ENCODE measurements around the gene IGFBP3.

Gene IGFBP3

DNA sequence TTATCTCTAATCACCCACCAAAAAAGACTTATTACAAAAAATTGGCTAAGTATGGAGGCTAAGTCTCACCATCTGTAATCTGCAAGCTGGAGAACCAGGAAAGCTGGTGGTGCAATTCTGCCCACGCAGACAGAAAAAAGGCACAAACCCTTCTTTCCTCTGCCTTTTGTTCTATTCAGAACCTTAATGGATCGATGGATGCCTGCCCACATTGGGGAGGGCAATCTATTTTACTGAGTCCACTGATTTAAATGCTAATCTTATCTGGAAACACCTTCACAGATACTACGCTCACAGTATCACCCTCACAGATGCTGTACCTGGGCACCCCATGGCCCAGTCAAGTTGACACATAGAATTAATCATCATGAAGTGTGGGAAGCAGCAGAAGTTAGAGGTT is 10.2 kb downstream of the IGFBP3 start:
- TF ChIP-seq POLR2AphosphoS5 (IDR thresholded peaks at IDR 0.05; ENCODE audit: low read depth, low read length) (no peak), SIN3A (IDR thresholded peaks at IDR 0.05; ENCODE audit: borderline replicate concordance, insufficient read depth, low read length) (no peak), FOXP2 (optimal IDR thresholded peaks at IDR 0.05; ENCODE audit: borderline replicate concordance, extremely low read depth, extremely low read length, insufficient read depth) (no peak), TAF1 (IDR thresholded peaks at IDR 0.05; ENCODE audit: borderline replicate concordance, insufficient read depth, low read length) (no peak)
- TF ChIP-seq, protein P1, sequence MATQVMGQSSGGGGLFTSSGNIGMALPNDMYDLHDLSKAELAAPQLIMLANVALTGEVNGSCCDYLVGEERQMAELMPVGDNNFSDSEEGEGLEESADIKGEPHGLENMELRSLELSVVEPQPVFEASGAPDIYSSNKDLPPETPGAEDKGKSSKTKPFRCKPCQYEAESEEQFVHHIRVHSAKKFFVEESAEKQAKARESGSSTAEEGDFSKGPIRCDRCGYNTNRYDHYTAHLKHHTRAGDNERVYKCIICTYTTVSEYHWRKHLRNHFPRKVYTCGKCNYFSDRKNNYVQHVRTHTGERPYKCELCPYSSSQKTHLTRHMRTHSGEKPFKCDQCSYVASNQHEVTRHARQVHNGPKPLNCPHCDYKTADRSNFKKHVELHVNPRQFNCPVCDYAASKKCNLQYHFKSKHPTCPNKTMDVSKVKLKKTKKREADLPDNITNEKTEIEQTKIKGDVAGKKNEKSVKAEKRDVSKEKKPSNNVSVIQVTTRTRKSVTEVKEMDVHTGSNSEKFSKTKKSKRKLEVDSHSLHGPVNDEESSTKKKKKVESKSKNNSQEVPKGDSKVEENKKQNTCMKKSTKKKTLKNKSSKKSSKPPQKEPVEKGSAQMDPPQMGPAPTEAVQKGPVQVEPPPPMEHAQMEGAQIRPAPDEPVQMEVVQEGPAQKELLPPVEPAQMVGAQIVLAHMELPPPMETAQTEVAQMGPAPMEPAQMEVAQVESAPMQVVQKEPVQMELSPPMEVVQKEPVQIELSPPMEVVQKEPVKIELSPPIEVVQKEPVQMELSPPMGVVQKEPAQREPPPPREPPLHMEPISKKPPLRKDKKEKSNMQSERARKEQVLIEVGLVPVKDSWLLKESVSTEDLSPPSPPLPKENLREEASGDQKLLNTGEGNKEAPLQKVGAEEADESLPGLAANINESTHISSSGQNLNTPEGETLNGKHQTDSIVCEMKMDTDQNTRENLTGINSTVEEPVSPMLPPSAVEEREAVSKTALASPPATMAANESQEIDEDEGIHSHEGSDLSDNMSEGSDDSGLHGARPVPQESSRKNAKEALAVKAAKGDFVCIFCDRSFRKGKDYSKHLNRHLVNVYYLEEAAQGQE (IDR thresholded peaks at IDR 0.05; ENCODE audit: insufficient read depth in 1 of 2, low read depth in 2 of 2, low read length in 2 of 2), result no peak

DNA sequence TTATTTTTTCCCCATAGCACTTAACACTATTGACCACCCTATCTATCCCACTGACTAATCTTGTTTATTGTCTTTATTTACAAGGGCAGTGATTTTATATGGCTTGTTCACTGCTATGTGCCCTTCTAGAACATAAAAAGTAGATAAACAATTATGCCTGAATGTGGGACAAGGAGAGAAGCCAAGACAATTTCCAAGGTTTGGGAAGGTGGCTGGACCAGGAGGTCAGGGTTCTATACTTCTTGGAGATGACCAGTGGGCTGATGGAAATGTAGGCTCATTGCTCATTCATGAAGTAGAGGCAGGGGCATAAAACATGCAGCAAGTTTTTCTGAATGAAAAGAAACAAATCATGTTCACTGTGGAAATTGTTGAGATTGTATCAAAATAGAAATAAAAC is 11.5 kb downstream of the IGFBP3 start:
- TF ChIP-seq, protein P1 (IDR thresholded peaks at IDR 0.05; ENCODE audit: insufficient read depth in 1 of 2, low read depth in 2 of 2, low read length in 2 of 2), result no peak
- TF ChIP-seq TAF1 (IDR thresholded peaks at IDR 0.05; ENCODE audit: borderline replicate concordance, insufficient read depth, low read length) (no peak), POLR2AphosphoS5 (IDR thresholded peaks at IDR 0.05; ENCODE audit: low read depth, low read length) (no peak)

DNA sequence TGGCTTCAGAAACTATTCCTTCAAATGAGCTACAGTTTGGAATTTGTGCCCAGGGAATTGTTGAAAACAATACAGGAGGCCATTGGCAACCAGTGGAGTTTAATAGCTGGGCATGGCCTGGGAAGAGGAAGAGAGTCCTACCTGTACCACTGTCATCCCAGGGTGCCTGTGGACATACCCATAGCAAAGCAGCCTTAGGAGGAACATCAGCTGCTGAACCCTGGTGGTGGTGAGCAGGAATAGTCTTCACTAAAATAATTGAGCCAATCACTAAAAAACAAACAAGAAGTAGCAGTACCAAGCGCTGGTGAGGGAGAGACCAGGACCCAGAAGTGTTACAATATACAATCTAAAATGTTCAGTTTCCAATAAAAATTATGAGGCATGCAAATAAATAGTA is 18.3 kb downstream of the IGFBP3 start:
- no peak for TF ChIP-seq FOXP2 (optimal IDR thresholded peaks at IDR 0.05; ENCODE audit: borderline replicate concordance, extremely low read depth, extremely low read length, insufficient read depth)
- no peak for TF ChIP-seq SIN3A (IDR thresholded peaks at IDR 0.05; ENCODE audit: borderline replicate concordance, insufficient read depth, low read length)
- TF ChIP-seq TAF1 (IDR thresholded peaks at IDR 0.05; ENCODE audit: borderline replicate concordance, insufficient read depth, low read length), result no peak
- TF ChIP-seq POLR2AphosphoS5 (IDR thresholded peaks at IDR 0.05; ENCODE audit: low read depth, low read length), result no peak
- TF ChIP-seq, protein P1 (IDR thresholded peaks at IDR 0.05; ENCODE audit: insufficient read depth in 1 of 2, low read depth in 2 of 2, low read length in 2 of 2), result no peak

DNA sequence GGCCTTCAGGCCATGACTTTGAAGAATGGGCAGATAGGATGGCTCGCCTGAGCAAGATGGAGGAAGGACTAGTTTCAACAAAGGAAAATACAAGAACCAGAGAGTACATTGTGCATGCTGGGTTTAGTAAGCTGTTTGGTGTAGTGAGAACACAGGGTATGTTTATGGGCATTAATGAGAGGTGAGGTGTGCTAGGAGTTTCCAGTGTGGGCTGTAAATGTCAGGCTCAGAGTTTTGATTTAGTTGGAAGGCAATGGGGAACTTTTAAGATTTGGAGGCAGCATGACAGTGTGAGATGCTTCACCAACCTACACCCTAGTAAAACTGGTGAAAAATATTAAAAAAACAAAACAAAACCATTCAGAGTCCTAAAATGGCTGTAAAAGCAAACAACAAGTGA is 19.5 kb downstream of the IGFBP3 start:
- TF ChIP-seq SIN3A (IDR thresholded peaks at IDR 0.05; ENCODE audit: borderline replicate concordance, insufficient read depth, low read length), result no peak
- TF ChIP-seq, protein P1 (IDR thresholded peaks at IDR 0.05; ENCODE audit: insufficient read depth in 1 of 2, low read depth in 2 of 2, low read length in 2 of 2), result no peak
- TF ChIP-seq POLR2AphosphoS5 (IDR thresholded peaks at IDR 0.05; ENCODE audit: low read depth, low read length), result no peak
- no peak for TF ChIP-seq TAF1 (IDR thresholded peaks at IDR 0.05; ENCODE audit: borderline replicate concordance, insufficient read depth, low read length)
- no peak for TF ChIP-seq FOXP2 (optimal IDR thresholded peaks at IDR 0.05; ENCODE audit: borderline replicate concordance, extremely low read depth, extremely low read length, insufficient read depth)

DNA sequence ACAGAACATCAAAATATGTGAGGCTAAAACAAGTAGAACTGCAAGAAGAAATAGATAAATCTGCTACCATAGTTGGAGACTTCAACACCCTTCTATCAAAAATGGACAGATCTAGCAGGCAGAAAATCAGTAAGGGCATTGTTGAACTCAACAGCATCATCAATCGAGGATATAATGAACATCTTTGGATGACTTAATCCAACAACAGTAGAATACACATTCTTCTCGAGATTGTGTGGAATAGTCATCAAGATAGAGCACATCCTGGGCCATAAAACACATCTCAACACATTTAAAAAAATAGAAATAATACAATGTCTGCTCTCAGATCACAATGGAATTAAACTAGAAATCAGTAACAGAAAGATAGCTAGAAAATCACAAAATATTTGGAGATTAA is 22.9 kb downstream of the IGFBP3 start:
- TF ChIP-seq TAF1 (IDR thresholded peaks at IDR 0.05; ENCODE audit: borderline replicate concordance, insufficient read depth, low read length) (no peak), POLR2AphosphoS5 (IDR thresholded peaks at IDR 0.05; ENCODE audit: low read depth, low read length) (no peak), FOXP2 (optimal IDR thresholded peaks at IDR 0.05; ENCODE audit: borderline replicate concordance, extremely low read depth, extremely low read length, insufficient read depth) (no peak), SIN3A (IDR thresholded peaks at IDR 0.05; ENCODE audit: borderline replicate concordance, insufficient read depth, low read length) (no peak)
- TF ChIP-seq, protein P1 (IDR thresholded peaks at IDR 0.05; ENCODE audit: insufficient read depth in 1 of 2, low read depth in 2 of 2, low read length in 2 of 2), result no peak
